GM21737 (cell line): Measurements from ENCODE around the gene WDR76.
A peak's percentile ranks its signal among the peaks of the same experiment; 100 is the strongest.
"Not testable (repeated sequence)": the region's sequence is repeated elsewhere in the genome, so short reads cannot be mapped to it uniquely, and the experiment has no call there.

Source experiments
- ATAC-seq: cut with Tn5 transposase; IDR thresholded peaks from one replicate; pipeline ENCODE4 v1.9.1; 2021; ENCODE audit warnings: mild to moderate bottlenecking, moderate library complexity; ENCODE audit not compliant: unreplicated experiment

WDR76 gene

DNA sequence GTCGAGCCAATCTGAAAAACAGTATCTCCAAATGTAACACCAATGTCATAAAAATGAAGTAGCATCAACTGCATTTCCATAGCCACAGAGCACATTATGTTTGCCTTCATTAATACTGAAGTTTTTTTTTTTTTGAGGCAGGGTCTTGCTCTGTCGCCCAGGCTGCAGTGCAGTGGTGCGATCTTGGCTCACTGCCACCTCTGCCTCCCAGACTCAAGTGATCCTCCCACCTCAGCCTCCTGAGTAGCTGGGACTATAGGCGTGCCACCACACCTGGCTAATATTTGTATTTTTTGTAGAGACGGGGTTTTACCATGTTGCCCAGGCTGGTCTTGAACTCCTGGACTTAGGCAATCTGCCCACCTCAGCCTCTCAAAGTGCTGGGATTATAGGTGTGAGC is 11.7 kb upstream of the WDR76 start:
- ATAC-seq, result not testable (repeated sequence)

DNA sequence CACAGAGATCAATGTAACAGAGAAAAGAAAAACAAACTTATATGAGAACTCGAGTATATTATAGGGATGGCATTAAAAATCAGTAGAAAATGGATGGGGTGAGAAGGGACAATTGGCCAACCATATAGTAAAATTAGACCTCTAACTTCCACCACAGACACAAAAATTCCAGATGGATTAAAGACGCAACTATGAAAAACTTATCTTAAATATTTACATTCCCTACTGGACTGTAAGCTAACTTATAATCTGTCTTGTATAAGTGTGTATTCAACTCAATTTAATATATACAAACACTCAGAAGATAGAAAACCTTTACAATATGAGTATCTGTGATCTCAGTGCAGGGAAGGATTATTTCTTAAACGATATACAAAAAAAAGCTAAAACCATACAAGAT is 5.3 kb upstream of the WDR76 start:
- no peak for ATAC-seq

- ATAC-seq, result peak; percentile 70
These were observed 2.2 kb upstream of the WDR76 start, which contains the start of gene MFAP1 for GRCh38 chr15:43824302-43825246. MFAP1 (minus strand) TSS chr15:43824690; CDS start chr15:43824569, 121 bp downstream.

- not testable (repeated sequence) for ATAC-seq
These were observed 1.5 kb upstream of the WDR76 start for GRCh38 chr15:43825305-43825704.

GRCh38 chr15:43826029-43826507 is 734 bp upstream of the WDR76 start:
- ATAC-seq, result no peak

- no peak for ATAC-seq
These were observed 1.4 kb downstream of the WDR76 start for GRCh38 chr15:43828061-43828657.

GRCh38 chr15:43829951-43830540 is 3.2 kb downstream of the WDR76 start:
- not testable (repeated sequence) for ATAC-seq

DNA sequence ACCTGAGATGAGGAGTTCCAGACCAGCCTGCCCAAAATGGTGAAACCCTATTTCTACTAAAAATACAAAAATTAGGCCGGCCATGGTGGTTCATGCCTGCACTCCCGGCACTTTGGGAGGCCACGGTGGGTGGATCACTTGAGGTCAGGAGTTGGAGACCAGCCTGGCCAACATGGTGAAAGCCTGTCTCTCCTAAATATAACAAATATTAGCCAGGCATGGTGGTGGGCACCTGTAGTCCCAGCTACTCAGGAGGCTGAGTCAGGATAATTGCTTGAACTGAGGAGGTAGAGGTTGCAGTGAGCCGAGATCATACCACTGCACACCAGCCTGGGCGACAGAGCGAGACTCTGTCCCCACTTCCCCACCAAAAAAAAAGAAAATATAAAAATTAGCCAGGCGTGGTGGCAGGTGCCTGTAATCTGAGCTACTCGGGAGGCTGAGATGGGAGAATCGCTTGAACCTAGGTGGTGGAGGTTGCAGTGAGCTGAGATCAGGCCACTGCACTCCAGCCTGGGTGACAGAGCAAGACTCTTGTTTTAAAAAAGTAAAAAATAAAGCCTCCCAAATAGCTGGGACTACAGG is 4.0 kb downstream of the WDR76 start:
- ATAC-seq, result not testable (repeated sequence)

DNA sequence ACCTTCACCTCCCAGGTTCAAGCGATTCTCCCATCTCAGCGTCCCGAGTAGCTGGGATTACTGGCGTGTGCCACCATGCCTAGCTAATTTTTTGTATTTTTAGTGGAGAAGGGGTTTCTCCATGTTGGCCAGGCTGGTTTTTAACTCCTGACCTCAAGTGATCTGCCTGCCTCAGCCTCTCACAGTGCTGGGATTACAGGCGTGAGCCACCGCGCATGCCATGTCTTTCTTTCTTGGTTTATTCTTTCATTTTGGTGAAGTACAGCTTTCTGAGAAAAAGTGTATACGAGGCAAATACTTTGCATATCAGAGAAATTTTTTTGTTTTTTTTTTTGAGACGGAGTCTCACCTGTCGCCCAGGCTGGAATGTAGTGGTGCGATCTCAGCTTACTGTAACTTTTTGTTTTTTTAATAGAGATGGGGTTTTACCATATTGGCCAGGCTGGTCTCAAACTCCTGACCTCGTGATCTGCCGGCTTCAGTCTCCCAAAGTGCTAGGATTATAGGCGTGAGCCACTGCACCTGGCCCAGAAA is 4.8 kb downstream of the WDR76 start:
- ATAC-seq, result not testable (repeated sequence)

DNA sequence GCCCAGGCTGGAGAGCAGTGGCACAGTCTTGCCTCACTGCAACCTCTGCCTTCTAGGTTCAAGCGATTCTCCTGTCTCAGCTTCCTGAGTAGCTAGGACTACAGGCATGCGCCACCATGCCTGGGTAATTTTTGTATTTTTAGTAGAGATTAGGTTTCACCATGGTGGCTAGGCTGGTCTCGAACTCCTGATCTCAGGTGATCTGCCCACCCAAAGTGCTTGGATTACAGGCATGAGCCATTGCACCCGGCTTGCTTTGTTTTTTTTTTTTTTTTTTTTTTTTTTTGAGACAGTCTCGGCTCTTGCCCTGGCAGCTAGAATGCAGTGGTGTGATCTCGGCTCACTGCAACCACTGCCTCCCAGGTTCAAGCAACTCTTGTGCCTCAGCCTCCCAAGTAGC is 5.7 kb downstream of the WDR76 start:
- not testable (repeated sequence) for ATAC-seq

- ATAC-seq, result no peak
These were observed 18.6 kb downstream of the WDR76 start for GRCh38 chr15:43845421-43845820.

GRCh38 chr15:43851251-43851650 is 24.4 kb downstream of the WDR76 start:
- no peak for ATAC-seq

GRCh38 chr15:43852607-43853006 is 25.8 kb downstream of the WDR76 start:
- no peak for ATAC-seq

- no peak for ATAC-seq
These were observed 28.0 kb downstream of the WDR76 start for GRCh38 chr15:43854801-43855200.

DNA sequence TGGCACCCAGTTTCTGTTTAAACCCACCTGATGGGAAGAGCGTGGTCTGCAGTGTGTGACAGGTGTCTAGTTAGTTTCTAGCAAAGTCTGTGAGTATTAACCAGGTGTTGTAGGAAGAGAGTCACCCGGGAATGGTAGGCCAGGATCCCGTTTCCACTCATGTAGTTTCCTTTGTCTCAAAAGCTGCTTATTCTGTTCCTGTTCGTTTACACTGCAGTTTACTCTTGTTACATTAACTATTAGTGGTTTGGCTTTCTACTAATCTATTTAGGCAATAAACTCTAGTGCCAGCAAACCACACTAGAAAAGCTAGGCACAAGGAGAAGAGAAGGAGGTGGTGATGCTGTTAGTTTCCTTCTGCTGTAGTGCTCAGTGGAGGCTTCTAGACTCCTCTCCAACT is 32.7 kb downstream of the WDR76 start:
- ATAC-seq, result no peak

- not testable (repeated sequence) for ATAC-seq
These were observed 39.8 kb downstream of the WDR76 start for GRCh38 chr15:43866636-43867035.

DNA sequence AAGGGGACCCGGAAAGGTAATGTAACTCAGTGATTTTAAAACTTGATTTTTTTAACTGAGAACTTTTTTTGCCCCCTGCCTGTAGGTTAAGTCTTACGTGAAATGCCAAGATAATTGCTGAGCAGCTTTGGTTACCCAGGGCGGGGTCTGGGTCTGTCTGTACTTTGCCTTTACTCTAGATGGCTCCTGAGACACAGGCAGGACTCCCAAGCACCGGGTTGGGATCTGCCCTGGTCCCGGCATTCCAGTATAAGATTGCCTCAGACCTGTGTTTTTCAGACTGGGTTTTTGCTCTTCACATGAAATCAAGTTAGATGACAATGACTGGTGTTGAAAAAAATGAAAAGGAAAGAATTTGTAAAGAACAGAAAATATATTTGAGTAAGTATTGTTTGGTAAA is 40.3 kb downstream of the WDR76 start:
- no peak for ATAC-seq

GRCh38 chr15:43868406-43868805 is 41.6 kb downstream of the WDR76 start:
- no peak for ATAC-seq

GRCh38 chr15:43871835-43872234 is 45.0 kb downstream of the WDR76 start:
- ATAC-seq, result no peak

- no peak for ATAC-seq
These were observed 45.7 kb downstream of the WDR76 start for GRCh38 chr15:43872416-43873020.
